RWPE2 (cell line): ENCODE results near the gene TADA1.

ENCODE experiments used
- ATAC-seq: fragments of 200-7000 bp; cut with Tn5 transposase; 3 replicates; pipeline ENCODE4 v1.9.1; 2021; ENCODE audit warnings: low read depth
- DNase-seq: peaks from one replicate; pipeline ENCODE4 v3.0.0-alpha.2; 2020; ENCODE audit warnings: low spot score
- H3K27ac ChIP-seq: fragments of 450-650 bp; 2 replicates; pipeline ENCODE4 v1.5.1; 2017; ENCODE audit warnings: mild to moderate bottlenecking; ENCODE audit not compliant: poor library complexity, severe bottlenecking
- H3K27me3 ChIP-seq: fragments of 250-450 bp; sonication (Bioruptor Pico); 2 replicates; pipeline ENCODE4 v1.5.1; 2021; ENCODE audit warnings: mild to moderate bottlenecking, moderate library complexity; ENCODE audit not compliant: insufficient read depth, poor library complexity, severe bottlenecking
- H3K36me3 ChIP-seq: fragments of 250-450 bp; sonication (Bioruptor Pico); 2 replicates; pipeline ENCODE4 v1.5.1; 2020; ENCODE audit warnings: low read depth, mild to moderate bottlenecking, moderate library complexity
- H3K4me1 ChIP-seq: fragments of 250-450 bp; sonication (Bioruptor Pico); 2 replicates; pipeline ENCODE4 v1.5.1; 2021; ENCODE audit warnings: mild to moderate bottlenecking, moderate library complexity; ENCODE audit not compliant: insufficient read depth, poor library complexity, severe bottlenecking
- H3K4me3 ChIP-seq: fragments of 250-450 bp; sonication (Bioruptor Pico); 2 replicates; pipeline ENCODE4 v1.5.1; 2021; ENCODE audit warnings: mild to moderate bottlenecking, moderate library complexity; ENCODE audit not compliant: severe bottlenecking
- H3K9me3 ChIP-seq: fragments of 250-450 bp; sonication (Bioruptor Pico); 2 replicates; pipeline ENCODE4 v1.5.1; 2021; ENCODE audit warnings: mild to moderate bottlenecking, moderate library complexity; ENCODE audit not compliant: severe bottlenecking
- TF ChIP-seq, protein P1 (sequence below): fragments of 450-650 bp; IDR thresholded peaks from one replicate; pipeline ENCODE4 v1.5.1; 2017; ENCODE audit warnings: mild to moderate bottlenecking, moderate library complexity; ENCODE audit not compliant: poor library complexity, severe bottlenecking

The TADA1 gene

DNA sequence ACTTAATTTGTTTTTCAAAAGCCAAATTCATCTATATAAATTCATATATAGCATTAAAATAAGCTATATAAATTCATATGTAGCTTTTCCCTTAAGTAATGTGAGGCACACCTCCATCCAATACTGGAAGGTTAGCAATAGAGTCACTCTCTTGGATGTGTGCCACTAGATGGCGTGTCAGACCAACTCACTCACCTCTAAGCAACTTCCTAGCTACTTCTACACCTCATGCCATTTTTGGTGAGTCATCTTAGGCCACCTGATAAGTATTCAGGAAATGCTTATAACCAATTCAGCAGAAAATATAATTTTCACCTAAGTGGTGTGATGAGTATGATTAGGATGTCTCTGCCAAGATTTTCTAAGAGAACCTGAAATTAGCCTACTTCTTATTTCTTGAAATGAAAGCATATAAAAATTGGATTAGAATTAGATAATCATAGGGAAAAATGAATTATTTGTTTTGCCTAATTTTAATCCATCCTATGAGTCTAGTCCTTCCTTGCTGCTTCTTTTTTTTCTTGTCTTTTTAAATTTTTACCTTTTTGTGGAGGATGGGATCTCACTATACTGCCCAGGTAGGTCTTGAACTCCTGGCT lies 34.4 kb upstream of the TADA1 start:
- no peaks in the 10 kb centered on the region for H3K36me3 ChIP-seq
- no peak overlapping the region for H3K4me3 ChIP-seq
- H3K4me1 ChIP-seq = no peaks in the 10 kb centered on the region
- DNase-seq = peak; percentile 66
- H3K27me3 ChIP-seq = no peaks in the 10 kb centered on the region
- ATAC-seq = peak; percentile 99
- TF ChIP-seq, protein P1, sequence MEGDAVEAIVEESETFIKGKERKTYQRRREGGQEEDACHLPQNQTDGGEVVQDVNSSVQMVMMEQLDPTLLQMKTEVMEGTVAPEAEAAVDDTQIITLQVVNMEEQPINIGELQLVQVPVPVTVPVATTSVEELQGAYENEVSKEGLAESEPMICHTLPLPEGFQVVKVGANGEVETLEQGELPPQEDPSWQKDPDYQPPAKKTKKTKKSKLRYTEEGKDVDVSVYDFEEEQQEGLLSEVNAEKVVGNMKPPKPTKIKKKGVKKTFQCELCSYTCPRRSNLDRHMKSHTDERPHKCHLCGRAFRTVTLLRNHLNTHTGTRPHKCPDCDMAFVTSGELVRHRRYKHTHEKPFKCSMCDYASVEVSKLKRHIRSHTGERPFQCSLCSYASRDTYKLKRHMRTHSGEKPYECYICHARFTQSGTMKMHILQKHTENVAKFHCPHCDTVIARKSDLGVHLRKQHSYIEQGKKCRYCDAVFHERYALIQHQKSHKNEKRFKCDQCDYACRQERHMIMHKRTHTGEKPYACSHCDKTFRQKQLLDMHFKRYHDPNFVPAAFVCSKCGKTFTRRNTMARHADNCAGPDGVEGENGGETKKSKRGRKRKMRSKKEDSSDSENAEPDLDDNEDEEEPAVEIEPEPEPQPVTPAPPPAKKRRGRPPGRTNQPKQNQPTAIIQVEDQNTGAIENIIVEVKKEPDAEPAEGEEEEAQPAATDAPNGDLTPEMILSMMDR = peak; percentile 92
- no peak overlapping the region for H3K27ac ChIP-seq
- no peaks in the 10 kb centered on the region for H3K9me3 ChIP-seq

DNA sequence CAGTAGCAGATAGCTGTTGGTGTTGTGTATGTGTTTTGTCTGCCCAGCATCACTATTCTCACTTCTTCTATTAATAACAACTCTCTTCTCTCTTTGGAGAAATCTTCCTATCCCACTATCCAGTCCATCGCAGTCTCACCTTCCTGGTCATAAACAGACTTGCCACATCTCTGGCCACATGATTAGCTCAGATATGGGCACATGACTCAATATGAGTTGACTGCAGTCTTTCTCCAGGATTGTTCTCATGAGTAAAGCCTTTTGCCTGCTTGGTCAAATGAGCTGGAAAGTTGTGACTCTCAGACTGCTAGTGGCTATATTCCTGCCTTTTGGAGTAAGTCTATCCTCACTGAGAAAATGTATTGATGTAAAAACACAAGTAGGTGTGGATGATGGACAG lies 32.9 kb upstream of the TADA1 start:
- Histone ChIP-seq H3K36me3 (no peaks in the 10 kb centered on the region), H3K4me3 (no peak overlapping the region), H3K27me3 (no peaks in the 10 kb centered on the region), H3K27ac (no peak overlapping the region), H3K4me1 (no peaks in the 10 kb centered on the region), H3K9me3 (no peaks in the 10 kb centered on the region)
- ATAC-seq (no peak), DNase-seq (no peak)
- TF ChIP-seq, protein P1 = no peak

DNA sequence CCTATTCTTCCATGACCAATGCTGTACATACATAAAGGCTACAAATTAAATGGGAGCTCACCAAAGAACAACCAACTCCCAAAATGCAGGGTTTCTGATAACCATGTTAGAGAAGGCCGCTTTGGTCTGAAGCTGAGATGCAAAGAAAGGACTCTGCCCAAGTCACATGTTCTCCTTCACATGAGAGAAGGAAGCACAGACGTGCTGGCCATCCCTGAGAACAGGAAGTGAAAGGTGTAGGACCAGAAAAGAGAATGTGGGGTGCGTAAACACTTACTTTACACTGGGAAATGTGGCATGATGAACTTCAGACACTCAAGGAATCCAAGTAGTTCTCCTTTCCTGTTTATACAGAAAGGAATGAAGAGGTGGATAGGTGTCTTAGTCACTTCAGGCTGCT lies 31.7 kb upstream of the TADA1 start:
- no peaks in the 10 kb centered on the region for H3K27me3 ChIP-seq
- H3K27ac ChIP-seq = no peak overlapping the region
- H3K9me3 ChIP-seq = no peaks in the 10 kb centered on the region
- TF ChIP-seq, protein P1 = no peak
- DNase-seq (no peak), ATAC-seq (no peak)
- H3K4me3 ChIP-seq = no peak overlapping the region
- no peaks in the 10 kb centered on the region for H3K36me3 ChIP-seq
- H3K4me1 ChIP-seq = no peaks in the 10 kb centered on the region

DNA sequence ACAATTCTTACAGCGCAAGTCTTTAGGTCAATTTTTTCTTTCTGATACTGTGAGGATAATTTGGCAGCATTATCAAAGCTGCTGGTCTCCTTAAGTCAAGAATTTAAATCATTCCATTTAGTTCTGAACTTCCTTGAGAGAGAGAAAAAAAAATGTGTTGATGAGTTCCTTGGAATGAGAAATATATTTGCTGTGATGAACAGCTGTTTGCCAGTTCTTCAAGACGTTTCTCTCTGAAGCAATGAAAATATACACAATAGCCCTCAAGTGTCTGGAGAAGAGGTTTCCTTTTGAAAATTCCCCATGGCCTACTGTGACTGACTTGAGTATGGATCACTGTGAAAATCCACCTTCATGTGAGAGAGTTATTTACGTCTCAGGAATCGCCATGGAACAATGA lies 31.0 kb upstream of the TADA1 start:
- Histone ChIP-seq H3K4me3 (no peak overlapping the region), H3K27ac (no peak overlapping the region), H3K36me3 (no peaks in the 10 kb centered on the region), H3K27me3 (no peaks in the 10 kb centered on the region), H3K4me1 (no peaks in the 10 kb centered on the region), H3K9me3 (no peaks in the 10 kb centered on the region)
- TF ChIP-seq, protein P1 = no peak
- DNase-seq (no peak), ATAC-seq (no peak)

DNA sequence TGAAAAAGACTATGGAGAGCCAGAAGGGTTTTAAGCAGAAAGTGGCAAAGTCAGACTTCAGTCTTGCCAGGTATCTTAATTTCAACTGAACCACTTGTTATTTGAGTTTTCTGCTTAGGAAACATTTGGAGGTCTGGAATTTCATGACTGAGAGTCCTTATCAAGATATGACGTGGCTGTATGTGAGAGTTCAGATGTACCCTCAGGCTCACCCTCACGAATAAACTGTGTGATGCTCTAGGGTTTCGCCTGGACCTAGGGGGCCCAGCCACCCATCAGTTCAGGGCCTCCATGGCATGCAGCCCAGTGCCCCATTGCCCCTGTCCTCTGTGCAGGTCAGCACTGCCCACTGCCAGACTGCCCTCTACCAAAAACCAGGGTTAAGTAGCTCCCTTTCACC lies 30.6 kb upstream of the TADA1 start:
- no peak for DNase-seq
- no peak for ATAC-seq
- Histone ChIP-seq H3K4me3 (no peak overlapping the region), H3K36me3 (no peaks in the 10 kb centered on the region), H3K9me3 (no peaks in the 10 kb centered on the region), H3K4me1 (no peaks in the 10 kb centered on the region), H3K27ac (no peak overlapping the region), H3K27me3 (no peaks in the 10 kb centered on the region)
- TF ChIP-seq, protein P1 = no peak
